ENCODE results near the gene EXOSC10.
"Not testable (repeated sequence)": the region's sequence is repeated elsewhere in the genome, so short reads cannot be mapped to it uniquely, and the experiment has no call there.

EXOSC10 gene

DNA sequence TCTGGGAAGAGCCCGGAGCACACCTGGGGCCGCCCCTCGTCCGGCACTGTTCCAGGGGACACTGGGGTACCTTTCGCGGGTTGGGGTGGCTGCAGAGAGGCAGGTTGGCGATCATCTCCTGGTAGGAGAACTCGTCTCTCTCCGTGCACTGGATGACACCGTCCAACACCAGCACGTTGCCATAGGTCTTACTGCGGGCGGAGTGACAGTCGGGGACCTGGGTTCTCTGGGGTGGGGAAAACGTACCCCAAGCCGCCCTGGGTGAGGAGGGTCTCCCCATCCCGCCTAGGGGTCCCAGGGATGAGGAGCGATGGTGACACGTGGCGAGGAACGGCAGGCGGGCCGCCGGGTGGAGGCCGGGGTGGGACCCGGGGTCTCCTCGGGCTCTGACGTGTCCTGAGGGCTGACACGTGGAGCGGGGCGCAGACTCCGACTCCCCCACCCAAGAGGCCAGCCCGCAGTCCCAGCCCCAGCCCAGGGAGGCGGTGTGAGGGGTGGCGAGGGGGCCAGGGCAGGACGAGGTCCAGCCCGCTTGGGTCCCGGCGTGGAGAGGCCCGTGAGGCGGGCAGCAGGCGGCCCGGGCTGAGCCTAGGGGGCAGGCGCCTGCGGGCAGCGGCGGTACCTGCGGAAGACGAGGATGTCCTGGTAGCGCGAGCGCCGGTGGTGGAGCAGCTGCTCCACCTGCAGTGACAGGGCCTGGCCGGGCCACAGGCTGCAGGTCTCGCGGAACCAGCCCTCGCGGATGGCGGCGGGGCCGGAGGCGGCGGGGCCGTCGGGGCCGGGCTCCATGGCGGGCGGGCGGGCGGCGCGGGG, 40.3 kb downstream of the EXOSC10 start:
- no peak for DNase-seq

DNA sequence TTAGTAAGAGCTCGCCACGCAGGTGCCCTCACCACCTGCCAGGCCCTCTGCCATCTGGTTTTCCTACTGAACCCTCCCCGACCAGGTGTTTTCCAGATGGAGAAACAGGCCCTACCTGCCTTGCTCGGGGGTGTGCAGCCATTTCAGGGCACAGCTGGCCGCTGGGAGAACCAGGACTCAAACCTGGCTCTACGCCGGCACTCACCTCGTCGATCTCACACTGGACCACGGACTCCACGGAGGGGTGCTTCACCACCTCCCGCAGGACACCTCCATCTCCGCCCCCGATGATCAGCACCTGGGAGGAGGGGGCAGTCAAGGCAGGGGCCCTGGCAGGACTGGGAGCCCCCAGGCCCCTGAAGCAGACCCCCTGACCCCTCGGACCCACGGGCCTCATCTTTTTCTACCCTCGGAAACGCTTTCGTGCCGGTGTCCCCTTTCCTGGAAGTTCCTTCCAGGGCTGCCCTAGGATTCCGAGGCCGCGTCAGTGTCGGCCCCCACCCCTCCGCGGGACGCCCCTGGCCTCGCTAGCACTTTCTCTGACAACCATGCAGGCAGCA, 41.0 kb downstream of the EXOSC10 start:
- DNase-seq, result no peak

DNA sequence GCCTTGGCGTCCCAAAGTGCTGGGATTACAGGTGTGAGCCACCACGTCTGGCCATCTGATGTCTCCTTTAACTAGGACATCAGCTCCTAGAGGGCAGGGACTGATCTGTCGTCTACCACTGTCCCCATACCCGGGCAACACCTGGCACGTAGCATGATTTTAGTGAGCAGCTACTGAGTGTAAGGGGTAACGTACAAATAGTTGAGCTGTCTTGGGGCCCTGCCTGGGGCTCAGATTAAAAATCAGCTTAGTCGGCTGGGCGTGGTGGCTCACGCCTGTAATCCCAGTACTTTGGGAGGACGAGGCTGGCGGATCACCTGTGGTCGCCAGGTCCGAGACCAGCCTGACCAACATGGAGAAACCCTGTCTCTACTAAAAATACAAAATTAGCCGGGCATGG, 41.6 kb downstream of the EXOSC10 start:
- DNase-seq, result no peak

DNA sequence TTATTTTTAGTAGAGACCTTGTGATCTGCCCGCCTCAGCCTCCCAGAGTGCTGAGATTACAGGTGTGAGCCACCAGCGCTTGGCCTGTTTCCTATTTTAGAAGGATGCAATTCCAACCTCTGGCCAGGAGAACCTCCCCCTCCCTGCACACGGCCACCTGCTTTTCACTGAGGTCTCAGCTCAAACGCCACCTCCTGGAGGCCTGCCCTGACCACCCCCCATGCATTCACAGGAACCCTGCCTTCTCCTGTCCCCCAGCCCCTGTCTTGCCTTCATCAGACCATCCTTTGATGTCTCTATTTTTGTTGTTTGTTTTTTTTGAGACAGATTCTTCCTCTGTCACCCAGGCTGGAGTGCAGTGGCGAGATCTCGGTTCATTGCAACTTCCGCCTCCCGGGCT, 42.2 kb downstream of the EXOSC10 start:
- no peak for DNase-seq

DNA sequence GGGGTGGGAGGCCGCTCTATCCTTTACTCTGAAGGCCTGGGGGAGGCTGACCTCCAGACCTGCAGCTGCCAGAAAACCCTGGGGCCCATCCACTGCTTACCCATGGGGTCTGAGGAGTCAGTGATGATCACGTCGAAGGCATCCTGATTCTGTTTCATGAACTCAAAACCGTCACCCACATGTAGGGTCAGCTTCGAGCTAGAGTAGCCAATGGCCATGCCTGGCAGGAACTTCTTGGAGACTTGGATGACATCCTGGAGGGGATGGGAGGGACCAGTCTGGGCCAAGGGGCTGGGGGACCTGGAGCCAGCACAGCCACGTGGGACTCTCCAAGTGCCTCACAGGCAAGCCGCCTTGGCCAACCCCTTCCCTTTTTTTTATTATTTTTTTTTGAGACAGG, 43.2 kb downstream of the EXOSC10 start:
- DNase-seq, result no peak

DNA sequence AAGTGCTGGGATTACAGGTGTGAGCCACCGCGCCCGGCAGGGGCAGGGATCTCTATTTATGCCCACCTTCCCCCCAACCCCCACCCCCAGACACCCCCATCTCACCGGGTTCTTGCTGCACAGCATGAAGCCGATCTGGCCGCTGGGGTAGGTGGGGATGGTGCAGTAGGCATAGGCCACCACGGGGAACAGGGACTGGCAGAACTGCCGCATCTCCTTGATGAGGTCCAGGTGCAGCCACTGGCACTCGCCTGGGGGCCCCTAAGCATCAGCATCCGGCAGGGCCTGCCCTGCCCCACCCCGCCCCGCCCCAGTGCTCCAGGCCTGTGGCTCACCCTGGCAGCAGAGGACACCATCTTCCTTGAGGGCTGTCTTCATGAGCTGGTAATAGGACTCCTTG, 44.0 kb downstream of the EXOSC10 start:
- DNase-seq, result no peak

DNA sequence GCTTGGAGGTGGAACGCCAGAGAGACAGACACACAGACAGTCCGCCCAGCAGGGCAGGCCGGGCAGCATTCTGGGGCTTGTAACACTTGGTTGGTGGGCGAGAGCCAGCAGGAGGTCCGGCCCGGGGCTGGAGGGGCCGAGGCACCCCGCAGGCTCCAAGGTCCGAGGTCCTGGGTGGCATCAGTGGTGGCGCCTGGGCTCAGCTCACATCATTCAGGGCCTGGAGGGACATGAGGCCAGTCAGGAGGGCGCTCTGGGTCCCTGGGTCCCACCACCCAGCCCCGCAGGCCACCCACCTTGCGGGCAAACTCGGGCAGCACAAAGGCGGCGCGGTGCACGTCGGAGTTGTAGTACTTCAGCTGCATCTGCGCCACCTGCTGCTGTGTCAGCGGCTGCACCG, 45.0 kb downstream of the EXOSC10 start:
- no peak for DNase-seq

GRCh38 chr1:11054181-11054580, 45.5 kb downstream of the EXOSC10 start:
- DNase-seq, result no peak

GRCh38 chr1:11053758-11054137, 45.9 kb downstream of the EXOSC10 start:
- no peak for DNase-seq

DNA sequence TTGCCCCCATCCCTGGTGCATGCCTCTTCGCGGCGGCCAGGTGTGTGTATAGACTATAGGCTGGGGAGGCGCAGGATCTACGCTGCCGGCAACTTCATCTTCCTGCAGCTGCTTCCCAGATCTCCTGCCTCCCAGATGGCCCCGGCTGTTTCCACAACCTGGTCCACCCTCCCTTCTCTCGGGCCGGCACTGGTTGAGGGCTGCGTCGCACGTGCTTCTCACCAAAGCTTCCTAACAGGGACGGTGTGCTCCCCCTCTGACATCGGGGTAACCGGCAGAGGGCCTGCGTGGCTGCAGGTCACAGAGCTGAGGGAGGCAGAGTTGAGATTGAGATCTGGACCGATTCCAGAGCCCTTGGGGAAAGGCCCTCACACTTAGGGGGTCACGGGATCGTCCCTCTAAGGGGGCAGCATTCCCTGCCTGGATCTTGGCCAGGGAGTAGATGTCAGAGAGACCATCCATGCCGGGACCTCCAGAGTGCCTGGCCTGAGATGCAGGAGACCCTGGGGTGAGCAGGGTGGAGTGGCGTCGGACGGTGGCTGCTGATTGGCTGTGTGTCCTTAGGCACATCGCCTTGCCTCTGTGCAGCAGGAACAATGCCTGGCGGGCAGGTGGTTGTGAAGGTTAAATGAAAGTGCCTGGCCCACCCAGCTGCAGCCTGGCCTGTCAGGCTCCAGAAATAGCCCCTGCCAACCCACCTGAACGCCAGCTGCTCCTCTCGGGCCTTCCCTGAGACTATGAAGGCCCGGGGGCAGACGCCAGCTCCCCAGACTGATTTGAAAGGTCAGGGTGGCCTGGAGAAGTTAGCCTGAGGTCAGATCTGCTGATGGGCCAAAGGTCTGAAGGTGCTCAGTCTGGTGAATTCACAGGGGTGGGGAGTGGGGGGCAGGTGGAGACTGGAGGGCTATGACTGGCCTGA, 46.6 kb downstream of the EXOSC10 start:
- DNase-seq, result no peak

GRCh38 chr1:11051781-11052511, 47.7 kb downstream of the EXOSC10 start:
- no peak for DNase-seq

DNA sequence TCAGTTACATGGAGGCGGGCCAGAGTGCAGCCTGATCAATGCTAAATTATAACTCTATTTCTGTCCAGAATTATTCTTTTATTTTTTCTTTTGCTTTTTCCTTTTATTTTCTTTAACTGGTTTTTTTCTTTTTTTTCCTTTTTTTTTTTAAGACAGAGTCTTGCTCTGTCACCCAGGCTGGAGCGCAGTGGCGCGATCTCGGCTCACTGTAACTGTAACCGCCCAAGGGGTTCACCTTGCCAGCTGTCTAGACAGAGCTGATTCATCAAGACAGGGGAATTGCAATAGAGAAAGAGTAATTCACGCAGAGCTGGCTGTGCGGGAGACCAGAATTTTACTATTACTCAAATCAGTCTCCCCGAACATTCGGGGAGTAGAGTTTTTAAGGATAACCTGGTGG, 48.5 kb downstream of the EXOSC10 start:
- not testable (repeated sequence) for DNase-seq

GRCh38 chr1:11046625-11047365, 52.9 kb downstream of the EXOSC10 start, which contains the start of gene MASP2:
MASP2 (minus strand) TSS chr1:11047239; CDS start chr1:11047207, 32 bp downstream.
- DNase-seq, result no peak

- DNase-seq, result no peak
These were observed 53.5 kb downstream of the EXOSC10 start for GRCh38 chr1:11046270-11046566.

DNA sequence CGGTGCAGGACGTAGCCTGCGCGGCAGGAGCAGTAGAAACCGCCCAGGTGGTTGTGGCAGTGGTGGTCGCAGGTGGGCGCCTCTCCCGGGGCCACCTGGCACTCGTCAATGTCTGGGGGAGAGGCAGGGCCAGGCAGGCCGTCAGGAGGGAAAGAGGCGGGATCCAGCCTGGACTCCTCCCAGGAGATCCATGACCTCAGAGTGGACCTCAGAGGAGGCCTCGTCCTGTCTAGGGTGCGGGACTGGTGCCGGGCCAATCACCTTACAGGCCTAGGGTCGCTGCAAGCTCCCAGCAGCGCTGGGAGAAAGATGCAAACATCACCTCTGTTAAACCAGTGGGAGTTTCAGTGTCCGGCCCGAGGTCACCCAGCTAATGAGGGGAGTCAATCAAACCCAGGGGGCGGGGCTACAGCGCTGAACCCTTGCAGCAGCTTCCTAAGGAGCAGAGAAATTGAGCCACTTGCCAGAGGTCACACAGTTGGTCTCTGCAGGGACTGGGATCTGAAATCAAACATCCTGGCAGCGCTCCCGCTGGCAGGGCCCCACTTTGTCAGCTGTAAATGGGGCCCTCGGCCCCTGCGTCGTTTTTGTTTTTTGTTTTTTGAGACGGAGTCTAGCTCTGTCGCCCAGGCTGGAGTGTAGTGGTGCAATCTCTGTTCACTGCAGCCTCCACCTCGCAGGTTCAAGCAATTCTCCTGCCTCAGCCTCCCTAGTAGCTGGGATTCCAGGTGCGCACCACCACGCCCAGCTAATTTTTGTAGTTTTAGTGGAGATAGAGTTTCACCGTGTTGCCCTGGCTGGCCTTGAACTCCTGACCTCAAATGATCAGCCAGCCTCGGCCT, 54.0 kb downstream of the EXOSC10 start:
- DNase-seq, result no peak

DNA sequence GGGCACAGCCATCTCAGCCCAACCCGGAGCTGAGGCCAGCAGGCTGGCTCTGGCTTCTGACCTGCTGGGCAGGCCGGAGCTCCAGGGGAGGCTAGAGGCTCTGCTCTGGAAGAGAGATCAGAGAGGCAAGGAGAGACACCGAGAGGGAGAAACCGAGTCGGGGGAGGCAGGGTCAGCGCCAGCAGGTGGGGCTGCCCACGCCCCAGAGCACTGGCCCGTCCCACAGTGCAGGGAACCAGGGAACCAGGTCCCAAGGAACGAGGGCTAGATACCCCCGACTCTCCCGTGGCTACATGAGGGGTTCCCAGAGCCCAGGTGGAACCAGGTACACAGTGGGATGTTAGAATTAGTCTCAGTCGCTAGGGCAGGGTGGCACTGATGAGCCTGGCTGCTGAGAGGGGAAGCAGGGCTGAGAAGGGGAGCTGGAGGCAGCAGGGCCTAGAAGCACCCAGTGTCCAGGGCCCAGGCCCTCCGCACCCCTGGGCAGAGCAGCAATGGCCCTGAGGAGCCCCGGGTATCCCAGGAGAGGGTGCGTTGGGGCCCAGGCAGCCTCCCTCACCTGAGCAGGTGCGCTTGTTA, 54.7 kb downstream of the EXOSC10 start:
- DNase-seq, result no peak

DNA sequence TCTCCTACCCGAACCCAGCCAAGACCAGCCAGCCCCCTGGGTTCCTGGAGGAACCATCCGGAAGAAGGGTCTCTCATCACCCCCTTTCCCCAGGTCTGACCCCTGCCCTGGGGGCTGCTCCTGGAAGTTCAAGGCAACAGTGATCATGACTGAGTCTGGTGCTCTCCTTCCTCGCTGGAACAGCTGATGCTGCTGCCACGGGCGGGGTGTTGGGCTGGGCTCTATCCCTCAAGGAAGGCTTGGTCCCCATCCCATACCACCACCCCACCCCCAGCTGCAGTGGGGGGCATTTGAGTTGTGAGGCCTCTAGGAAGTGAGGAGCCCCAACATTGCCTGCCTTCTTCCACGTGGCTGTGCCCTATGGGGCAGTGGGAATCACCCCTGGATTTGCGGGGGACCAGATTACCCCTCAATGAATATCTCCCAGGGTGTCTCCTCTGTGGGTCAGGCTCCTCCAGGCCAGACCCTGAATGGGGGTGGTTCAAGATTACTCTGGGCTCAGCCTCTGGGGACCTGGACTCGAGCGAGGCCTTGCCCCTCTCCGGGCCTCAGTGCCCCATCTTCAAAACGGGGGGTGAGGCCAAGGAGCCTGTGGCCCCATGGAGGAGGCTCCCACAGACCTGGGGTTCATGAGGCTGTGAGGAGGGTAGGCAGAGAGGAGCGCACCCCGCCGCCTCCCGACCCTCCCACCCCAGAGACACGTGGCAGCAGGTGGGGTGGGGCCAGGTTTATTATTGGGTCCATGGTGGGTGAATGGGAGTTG, 55.4 kb downstream of the EXOSC10 start:
- no peak for DNase-seq

DNA sequence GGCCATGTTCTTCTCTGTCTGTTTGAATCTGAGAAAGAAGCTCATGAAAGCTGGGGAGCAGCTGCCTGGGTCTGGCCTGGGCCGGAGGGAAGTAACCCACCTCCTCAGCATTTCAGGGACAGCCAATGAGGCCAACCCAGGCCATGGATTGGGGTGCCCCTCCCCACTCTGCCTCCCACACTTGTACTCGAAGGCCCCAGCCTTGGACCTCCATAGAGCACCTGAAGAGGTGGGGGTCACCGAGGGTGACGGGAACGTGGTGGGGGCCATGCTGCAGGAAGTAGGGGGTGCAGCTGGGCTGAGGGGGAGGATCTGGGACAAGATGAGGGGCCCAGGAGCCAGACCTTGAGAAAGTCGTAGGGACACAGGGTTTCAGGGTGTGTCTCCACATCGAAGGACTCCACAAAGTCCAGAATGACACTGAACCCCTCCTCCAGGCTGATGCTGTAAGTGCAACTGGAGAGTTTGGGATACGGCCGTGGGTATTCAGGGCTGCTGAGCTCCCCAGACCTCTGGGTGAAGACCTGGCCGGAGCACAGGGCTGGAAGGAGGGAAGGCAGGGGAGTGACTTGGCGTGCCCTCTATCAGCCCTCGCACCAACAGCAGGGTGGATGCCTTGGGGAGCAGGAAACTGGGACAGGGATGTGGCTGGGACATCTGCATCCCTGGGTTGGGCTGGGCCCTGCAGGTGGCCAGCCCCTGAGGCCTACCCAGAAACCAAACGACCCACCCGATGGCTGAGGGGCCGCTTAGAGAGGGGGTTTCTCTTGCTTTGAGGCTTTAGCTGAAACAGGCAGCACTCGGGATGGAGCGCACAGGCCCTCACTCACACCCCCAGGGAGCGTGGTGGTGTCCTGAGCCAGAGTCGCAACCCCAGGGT, 56.4 kb downstream of the EXOSC10 start:
- no peak for DNase-seq

DNA sequence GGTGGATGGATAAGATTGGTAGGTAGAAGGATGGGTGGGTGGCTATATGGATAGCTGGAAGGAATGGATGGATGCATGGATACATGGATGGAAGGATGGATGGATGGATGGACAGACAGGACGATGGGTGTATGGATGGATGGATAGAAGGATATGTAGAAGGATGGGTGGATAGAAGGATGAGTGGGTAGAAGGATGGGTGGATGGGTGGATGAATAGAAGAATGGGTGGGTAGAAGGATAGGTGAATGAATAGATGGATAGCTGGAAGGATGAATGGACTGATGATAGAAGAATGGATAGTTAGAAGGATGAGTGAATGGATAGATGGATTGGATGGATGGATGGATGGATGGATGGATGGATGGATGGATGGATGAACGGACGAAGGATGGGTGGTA, 57.6 kb downstream of the EXOSC10 start:
- DNase-seq, result no peak
